Kidney glomerular epithelial cell (primary cell): Measurements from ENCODE around the gene FCHSD2.

Experiments used
- DNase-seq: peaks from one replicate; lab custom pipeline; 2025; lab: John Stamatoyannopoulos, UW

The FCHSD2 gene

GRCh38 chr11:73172992-73173656 is 31.0 kb upstream of the FCHSD2 start:
- DNase-seq, result no peak

- no peak for DNase-seq
Measured at GRCh38 chr11:73171436-73172161, 29.5 kb upstream of the FCHSD2 start.

- no peak for DNase-seq
Measured at GRCh38 chr11:73170140-73170539, 28.0 kb upstream of the FCHSD2 start.

GRCh38 chr11:73168925-73169579 is 26.9 kb upstream of the FCHSD2 start:
- DNase-seq, result no peak

- no peak for DNase-seq
Measured at GRCh38 chr11:73167363-73167954, 25.3 kb upstream of the FCHSD2 start.

- DNase-seq, result no peak
Measured at GRCh38 chr11:73164803-73165540, 22.9 kb upstream of the FCHSD2 start.

GRCh38 chr11:73163638-73164174 is 21.6 kb upstream of the FCHSD2 start:
- DNase-seq, result no peak

- DNase-seq, result no peak
Measured at GRCh38 chr11:73162196-73162740, 20.1 kb upstream of the FCHSD2 start.

- DNase-seq, result no peak
Measured at GRCh38 chr11:73160005-73160760, 18.1 kb upstream of the FCHSD2 start.

GRCh38 chr11:73159297-73159696 is 17.2 kb upstream of the FCHSD2 start:
- DNase-seq, result no peak

- no peak for DNase-seq
Measured at GRCh38 chr11:73158356-73159051, 16.4 kb upstream of the FCHSD2 start.

- DNase-seq, result peak; percentile 66
Measured at GRCh38 chr11:73157101-73158010, 15.2 kb upstream of the FCHSD2 start.

- DNase-seq, result no peak
Measured at GRCh38 chr11:73156686-73157085, 14.6 kb upstream of the FCHSD2 start.

- DNase-seq, result no peak
Measured at GRCh38 chr11:73156114-73156513, 14.0 kb upstream of the FCHSD2 start.

- DNase-seq, result no peak
Measured at GRCh38 chr11:73155102-73155501, 13.0 kb upstream of the FCHSD2 start.

GRCh38 chr11:73154178-73154577 is 12.1 kb upstream of the FCHSD2 start:
- no peak for DNase-seq

GRCh38 chr11:73152861-73153483 is 10.9 kb upstream of the FCHSD2 start:
- DNase-seq, result no peak

GRCh38 chr11:73152086-73152853 is 10.2 kb upstream of the FCHSD2 start:
- DNase-seq, result no peak
